Heart left ventricle (tissue), 13 donors: ENCODE measurements around the gene LPIN2.

ENCODE experiments used
- POLR2A ChIP-seq, 2 donors: fragments of 450-650 bp; IDR thresholded peaks; one replicate each; pipeline ENCODE4 v1.6.1; 2017; ENCODE audit warnings: antibody characterized with exemption in 2 of 2, mild to moderate bottlenecking in 2 of 2, moderate library complexity in 2 of 2
- TF ChIP-seq, protein P1 (sequence below), 12 donors: fragments of 200-600 bp; sonication (generic) in 4 of 12; IDR thresholded peaks; one replicate each; pipeline versions ENCODE4 v1.5.0 to v1.8.0; 2018 to 2022; ENCODE audit warnings: antibody characterized with exemption in 12 of 12, mild to moderate bottlenecking in 5 of 12
- donor health status: ischemic (EF 13 %, LVEDD 7.1; RV severe dilation, severe dysfunction).
- donor health status: DM: no; HTN: yes; CAD: no.
- donor health status: DM: no; HTN: no; CAD: no.
- donor health status: ischemic (EF 25% LVEDD 6.9; RV normal size, moderate dysfunction).
- donor health status: ischemic (EF 25% LVEDD 5.7; RV mildly dilated, moderate dysfunction).
- donor health status: ischemic (EF 35%, LVEDD 5.7; RV mildly dilated, moderate dysfunction).
- donor health status: nonischemic (EF 11% LVEDD 7.7; RV severe dilation, severe dysfunction).
- donor health status: DM: yes; HTN: yes; CAD: no.
- donor health status: PGD.
- donor health status: ischemic (EF 29% LVEDD 5.4; RV normal size, mild dysfunction).
- donor health status: nonischemic (EF 23%, LVEDD 6.1; RV moderate dilation, normal function).

DNA sequence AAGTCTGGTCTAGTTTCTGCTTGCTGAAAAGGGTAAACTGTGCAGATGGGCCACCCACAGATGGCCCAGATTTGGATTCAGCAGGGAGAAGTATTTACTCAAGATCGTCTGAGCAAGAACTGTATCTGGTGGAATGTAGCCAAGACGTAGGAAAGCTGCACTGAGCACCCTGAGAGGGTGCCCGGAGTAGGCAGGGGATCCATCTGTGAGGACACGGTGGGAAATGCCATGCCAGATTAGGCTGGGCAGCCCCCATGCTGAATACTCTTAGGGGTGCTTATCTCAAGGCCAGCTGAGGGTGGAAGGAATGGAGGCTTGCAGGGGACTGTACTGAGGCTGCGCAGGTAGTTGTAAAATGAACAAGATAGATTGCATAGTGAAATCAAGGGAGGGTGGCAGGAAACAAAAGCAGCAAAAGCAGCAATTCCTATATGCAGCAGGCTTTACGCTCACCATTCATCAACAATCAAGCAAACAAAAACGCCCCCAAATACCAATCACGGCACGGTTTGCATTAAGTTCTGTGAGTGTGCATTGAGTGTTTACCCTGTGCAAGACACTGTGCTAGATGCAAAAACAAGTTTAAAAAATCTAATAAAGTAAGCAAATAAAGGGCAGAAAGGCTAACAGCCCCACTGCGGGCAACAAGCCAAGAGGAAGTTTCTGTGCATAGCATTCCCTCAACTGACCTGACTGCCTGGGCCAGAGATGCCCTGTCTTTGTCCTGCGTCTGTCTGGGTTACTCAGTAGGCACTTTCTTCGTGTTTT is 32.2 kb upstream of the LPIN2 start:
- no peak for TF ChIP-seq POLR2A (IDR thresholded peaks at IDR 0.05)
- TF ChIP-seq, protein P1, sequence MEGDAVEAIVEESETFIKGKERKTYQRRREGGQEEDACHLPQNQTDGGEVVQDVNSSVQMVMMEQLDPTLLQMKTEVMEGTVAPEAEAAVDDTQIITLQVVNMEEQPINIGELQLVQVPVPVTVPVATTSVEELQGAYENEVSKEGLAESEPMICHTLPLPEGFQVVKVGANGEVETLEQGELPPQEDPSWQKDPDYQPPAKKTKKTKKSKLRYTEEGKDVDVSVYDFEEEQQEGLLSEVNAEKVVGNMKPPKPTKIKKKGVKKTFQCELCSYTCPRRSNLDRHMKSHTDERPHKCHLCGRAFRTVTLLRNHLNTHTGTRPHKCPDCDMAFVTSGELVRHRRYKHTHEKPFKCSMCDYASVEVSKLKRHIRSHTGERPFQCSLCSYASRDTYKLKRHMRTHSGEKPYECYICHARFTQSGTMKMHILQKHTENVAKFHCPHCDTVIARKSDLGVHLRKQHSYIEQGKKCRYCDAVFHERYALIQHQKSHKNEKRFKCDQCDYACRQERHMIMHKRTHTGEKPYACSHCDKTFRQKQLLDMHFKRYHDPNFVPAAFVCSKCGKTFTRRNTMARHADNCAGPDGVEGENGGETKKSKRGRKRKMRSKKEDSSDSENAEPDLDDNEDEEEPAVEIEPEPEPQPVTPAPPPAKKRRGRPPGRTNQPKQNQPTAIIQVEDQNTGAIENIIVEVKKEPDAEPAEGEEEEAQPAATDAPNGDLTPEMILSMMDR (IDR thresholded peaks at IDR 0.05) = no peak
